ENCODE data around the gene ABCB10. TPM values are rescaled to one million over a fixed set of nuclear protein-coding genes. Genes with fewer than 3 reads are reported as not detected.

Gene ABCB10
- total RNA-seq, 1 donor from 2014 or later = 17.3 TPM

GRCh38 chr1:229507951-229508822, 50.3 kb downstream of the ABCB10 start, which contains the start of gene NUP133:
Gene NUP133, minus strand, starts transcription at chr1:229508341. Its CDS starts 92 bp downstream, at chr1:229508249.
- H3K9me3 ChIP-seq = no peaks in the 10 kb centered on the region
- TF ChIP-seq CTCF (IDR thresholded peaks at IDR 0.05) = no peak
- H3K4me3 ChIP-seq = peak within 1 kb of the TSS; percentile 99
- H3K27ac ChIP-seq = peak within 1 kb of the TSS; percentile 98
- intact Hi-C loops (cut with DNase I) = no loop called here
- peak; percentile 99 for ATAC-seq
- peaks cover 18% of the 10 kb centered on the region for H3K4me1 ChIP-seq
- peak; percentile 100 for DNase-seq
- peaks cover 13% of the 10 kb centered on the region for H3K36me3 ChIP-seq
- no peaks in the 10 kb centered on the region for H3K27me3 ChIP-seq

- H3K27ac ChIP-seq = peak overlapping the region; percentile 98
- H3K36me3 ChIP-seq = peaks cover 20% of the 10 kb centered on the region
- intact Hi-C loops (cut with DNase I) = no loop called here
- peak overlapping the region; percentile 99 for H3K4me3 ChIP-seq
- H3K4me1 ChIP-seq = peaks cover 18% of the 10 kb centered on the region
- no peak for TF ChIP-seq CTCF (IDR thresholded peaks at IDR 0.05)
- ATAC-seq (no peak), DNase-seq (no peak)
- no peaks in the 10 kb centered on the region for H3K9me3 ChIP-seq
- no peaks in the 10 kb centered on the region for H3K27me3 ChIP-seq
Measured at GRCh38 chr1:229507502-229507901, 51.0 kb downstream of the ABCB10 start.

GRCh38 chr1:229506633-229507032, 51.9 kb downstream of the ABCB10 start:
- Histone ChIP-seq H3K4me3 (no peak overlapping the region), H3K9me3 (no peaks in the 10 kb centered on the region), H3K27ac (no peak overlapping the region), H3K4me1 (peaks cover 18% of the 10 kb centered on the region), H3K36me3 (peaks cover 23% of the 10 kb centered on the region), H3K27me3 (no peaks in the 10 kb centered on the region)
- DNase-seq = no peak
- ATAC-seq = no peak
- TF ChIP-seq CTCF (IDR thresholded peaks at IDR 0.05) = no peak
- intact Hi-C loops (cut with DNase I) = no loop called here

- Histone ChIP-seq H3K9me3 (no peaks in the 10 kb centered on the region), H3K4me1 (no peaks in the 10 kb centered on the region), H3K27ac (no peak overlapping the region), H3K36me3 (peaks cover 95% of the 10 kb centered on the region), H3K4me3 (no peak overlapping the region), H3K27me3 (no peaks in the 10 kb centered on the region)
- TF ChIP-seq CTCF (IDR thresholded peaks at IDR 0.05) = no peak
- DNase-seq (no peak), ATAC-seq (no peak)
- intact Hi-C loops (cut with DNase I) = no loop called here
Measured at GRCh38 chr1:229495782-229496181, 62.7 kb downstream of the ABCB10 start.

- no peak for TF ChIP-seq CTCF (IDR thresholded peaks at IDR 0.05)
- H3K36me3 ChIP-seq = peaks cover 100% of the 10 kb centered on the region
- no peak overlapping the region for H3K27ac ChIP-seq
- H3K4me3 ChIP-seq = no peak overlapping the region
- H3K27me3 ChIP-seq = no peaks in the 10 kb centered on the region
- intact Hi-C loops (cut with DNase I) = no loop called here
- ATAC-seq (no peak), DNase-seq (no peak)
- H3K4me1 ChIP-seq = no peaks in the 10 kb centered on the region
- H3K9me3 ChIP-seq = no peaks in the 10 kb centered on the region
Measured at GRCh38 chr1:229487181-229487580, 71.3 kb downstream of the ABCB10 start.

All from upper lobe of right lung (tissue), 1 donor.